A549 (cell line): Measurements from ENCODE around the gene ELL. TPM values are rescaled to one million over a fixed set of nuclear protein-coding genes. Genes with fewer than 3 reads are reported as not detected.
A peak's percentile ranks its signal among the peaks of the same experiment; 100 is the strongest.

ENCODE experiments used
- ATAC-seq, 2 experiments: fragments of 200-7000 bp in 1 of 2; fragments of >200 bp in 1 of 2; cut with Nextera tagmentation in 1 of 2; cut with Tn5 transposase in 1 of 2; 3 replicates each; pipeline versions ENCODE4 v1.8.0 to v1.9.1; 2018 to 2020; ENCODE audit warnings: mild to moderate bottlenecking in 1 of 2, moderate library complexity in 1 of 2
- CTCF ChIA-PET: fragments of 300-600 bp; sonication (Branson Sonifier 250); formaldehyde crosslinking; extraction: SDS; loops from one replicate; lab custom pipeline; 2021; ENCODE audit warnings: antibody characterized with exemption, inconsistent platforms; lab: Yijun Ruan, JAX
- POLR2A ChIA-PET: fragments of 350-600 bp; formaldehyde crosslinking; extraction: SDS; loops from one replicate; lab custom pipeline; 2021; ENCODE audit warnings: antibody characterized with exemption, inconsistent platforms; lab: Yijun Ruan, JAX
- DNase-seq, 2 experiments: peaks; one replicate each; pipeline versions ENCODE4 v3.0.0 to v3.0.0-alpha.2; 2011 to 2016; ENCODE audit warnings: low read depth in 1 of 2, low spot score in 1 of 2
- FAIRE-seq: peaks from 2 replicates; lab custom pipeline; 2011; peaks lifted over from hg19 to GRCh38; lab: Jason Lieb, UNC
- H3K27ac ChIP-seq, 2 experiments: fragments of >200 bp; sonication (Bioruptor Twin); formaldehyde crosslinking; 3 replicates each; pipeline ENCODE4 v1.5.1; 2016 to 2017
- H3K4me1 ChIP-seq: fragments of >200 bp; sonication (Bioruptor Twin); formaldehyde crosslinking; 3 replicates; pipeline ENCODE4 v1.6.1; 2016
- H3K4me2 ChIP-seq: fragments of >200 bp; sonication (Bioruptor Twin); formaldehyde crosslinking; 3 replicates; pipeline ENCODE4 v1.6.1; 2016
- H3K4me3 ChIP-seq: fragments of >200 bp; sonication (Bioruptor Twin); formaldehyde crosslinking; 3 replicates; pipeline ENCODE4 v1.5.1; 2016
- H3K9me3 ChIP-seq: fragments of >200 bp; sonication (Bioruptor Twin); formaldehyde crosslinking; 3 replicates; pipeline ENCODE4 v1.6.1; 2016
- BHLHE40 ChIP-seq: IDR thresholded peaks from 2 replicates; pipeline ENCODE4 v1.6.1; 2012; ENCODE audit warnings: low read depth, low read length, inconsistent platforms
- CBX2 ChIP-seq: fragments of 200-600 bp; sonication (generic); IDR thresholded peaks from 2 replicates; pipeline ENCODE4 v1.6.1; 2016; ENCODE audit warnings: low read depth, mild to moderate bottlenecking, borderline replicate concordance
- CBX8 ChIP-seq: fragments of 200-600 bp; sonication (generic); IDR thresholded peaks from 2 replicates; pipeline ENCODE4 v1.6.1; 2016
- ELK1 ChIP-seq: fragments of 150-350 bp; IDR thresholded peaks from 2 replicates; pipeline ENCODE4 v1.6.1; 2014; ENCODE audit warnings: low read depth, mild to moderate bottlenecking, low read length
- ESRRA ChIP-seq: fragments of 150-350 bp; IDR thresholded peaks from 2 replicates; pipeline ENCODE4 v1.6.1; 2014; ENCODE audit warnings: mild to moderate bottlenecking, low read length, borderline replicate concordance
- GATA3 ChIP-seq: IDR thresholded peaks from 2 replicates; pipeline ENCODE4 v1.6.1; 2012; ENCODE audit warnings: borderline replicate concordance
- HDAC2 ChIP-seq: fragments of 200-600 bp; sonication (generic); IDR thresholded peaks from 2 replicates; pipeline ENCODE4 v1.6.1; 2016
- HEYL ChIP-seq: fragments of 250-450 bp; sonication (Bioruptor Pico); IDR thresholded peaks from 2 replicates; pipeline ENCODE4 v1.8.0; 2021; ENCODE audit warnings: mild to moderate bottlenecking, moderate library complexity
- HOXA7 ChIP-seq: fragments of 250-450 bp; sonication (Bioruptor Pico); IDR thresholded peaks from 2 replicates; pipeline ENCODE4 v1.5.0; 2020; ENCODE audit warnings: mild to moderate bottlenecking, moderate library complexity
- JUNB ChIP-seq: fragments of >200 bp; sonication (Bioruptor Twin); formaldehyde crosslinking; IDR thresholded peaks from 2 replicates; pipeline ENCODE4 v1.6.1; 2016
- KDM1A ChIP-seq: fragments of 200-600 bp; sonication (generic); IDR thresholded peaks from 2 replicates; pipeline ENCODE4 v1.6.1; 2016; ENCODE audit warnings: low read depth, mild to moderate bottlenecking
- KDM5A ChIP-seq: fragments of 200-600 bp; sonication (generic); IDR thresholded peaks from 2 replicates; pipeline ENCODE4 v1.6.1; 2016; ENCODE audit warnings: antibody characterized with exemption, mild to moderate bottlenecking
- MAFK ChIP-seq: fragments of 450-650 bp; IDR thresholded peaks from 2 replicates; pipeline ENCODE4 v1.6.1; 2014; ENCODE audit not compliant: partially characterized antibody
- MAZ ChIP-seq: fragments of 150-350 bp; IDR thresholded peaks from 2 replicates; pipeline ENCODE4 v1.6.1; 2014; ENCODE audit warnings: antibody characterized with exemption, low read depth, low read length, borderline replicate concordance
- NPAS2 ChIP-seq: fragments of 250-450 bp; sonication (Bioruptor Pico); IDR thresholded peaks from 2 replicates; pipeline ENCODE4 v1.8.0; 2022; ENCODE audit warnings: mild to moderate bottlenecking, moderate library complexity, borderline replicate concordance
- NR3C1 ChIP-seq: fragments of >200 bp; sonication (Bioruptor Twin); formaldehyde crosslinking; IDR thresholded peaks from 3 replicates; pipeline ENCODE4 v1.6.1; 2017
- PHF8 ChIP-seq: fragments of 200-600 bp; sonication (generic); IDR thresholded peaks from 2 replicates; pipeline ENCODE4 v1.6.1; 2016; ENCODE audit warnings: low read depth, mild to moderate bottlenecking, antibody characterized with exemption, moderate library complexity, borderline replicate concordance
- POLR2AphosphoS2 ChIP-seq: conservative IDR thresholded peaks from 2 replicates; pipeline ENCODE4 v1.6.1; 2012; ENCODE audit warnings: low read length, improper control_type of control experiment, inconsistent platforms
- RCOR1 ChIP-seq: fragments of 150-350 bp; IDR thresholded peaks from 2 replicates; pipeline ENCODE4 v1.6.1; 2014; ENCODE audit warnings: antibody characterized with exemption, low read length, low read depth
- SREBF2 ChIP-seq: fragments of 450-650 bp; IDR thresholded peaks from 2 replicates; pipeline ENCODE4 v1.6.1; 2014; ENCODE audit warnings: mild to moderate bottlenecking, moderate library complexity
- TFCP2L1 ChIP-seq: fragments of 250-450 bp; sonication (Bioruptor Pico); IDR thresholded peaks from 2 replicates; pipeline ENCODE4 v1.5.0; 2021; ENCODE audit warnings: mild to moderate bottlenecking
- ZNF302 ChIP-seq: fragments of 250-450 bp; sonication (Bioruptor Pico); IDR thresholded peaks from 2 replicates; pipeline ENCODE4 v1.9.0; 2021; ENCODE audit warnings: inconsistent platforms, mild to moderate bottlenecking, moderate library complexity
- ZSCAN20 ChIP-seq: fragments of 250-450 bp; sonication (Bioruptor Pico); IDR thresholded peaks from 2 replicates; pipeline ENCODE4 v1.8.0; 2022; ENCODE audit warnings: mild to moderate bottlenecking, moderate library complexity
- WGBS: methylation state at CpG from one replicate; pipeline ENCODE4 v1.1.6; 2017; ENCODE audit errors: missing lambda C conversion rate; 5-methylcytosine and 5-hydroxymethylcytosine counted together
- polyA plus RNA-seq, 4 experiments: library from polyadenylated mRNA; depleted of rRNA in 3 of 4; stranded (reverse); fragments of >200 nt; fragmentation: RNase III in 1 of 4; extraction: RNeasy Plus Mini Kit Qiagen cat#74134 plus additional on column Dnase treatment in 1 of 4; gene quantifications; 2 replicates in 3 of 4; 3 replicates in 1 of 4; pipeline ENCODE4 v1.2.3, GENCODE V29; 2011 to 2017
- TF ChIP-seq, protein P1 (sequence below): fragments of >200 bp; sonication (Bioruptor Twin); formaldehyde crosslinking; IDR thresholded peaks from 3 replicates; pipeline ENCODE4 v1.5.1; 2016
- TF ChIP-seq, protein P2 (sequence below): IDR thresholded peaks from 2 replicates; pipeline ENCODE4 v1.6.1; 2012
- TF ChIP-seq, protein P3 (sequence below): IDR thresholded peaks from 2 replicates; pipeline ENCODE4 v1.6.1; 2012; ENCODE audit warnings: low read depth, borderline replicate concordance

The ELL gene
- polyA plus RNA-seq, 2 of the 4 experiments (the other 2 are of a cell fraction), result 1.6 to 3.6 TPM

- Histone ChIP-seq H3K4me2 (peak overlapping the region; percentile 13; the same call in 1 of the 3 replicates), H3K27ac (peak overlapping the region in 1 of 2 experiments; percentile 66; a peak in 3 of 6 replicates), H3K9me3 (no peaks in the 10 kb centered on the region), H3K4me1 (peaks cover 56% of the 10 kb centered on the region), H3K4me3 (no peak overlapping the region)
- 90% methylated on average over 8 of the region's 30 CpGs for WGBS
- ChIA-PET CTCF (interaction anchor here (1.4 to 11.5 kb wide), 5 partner anchors 10 to 123 kb away, joined by 3 to 168 read pairs (median 11); partner anchors contain the start of gene REX1BD), POLR2A (no interaction called here)
- ATAC-seq (no peak), DNase-seq (no peak), FAIRE-seq (no peak)
- TF ChIP-seq KDM5A (no peak), PHF8 (no peak), JUNB (no peak), RCOR1 (no peak), ESRRA (no peak), NR3C1 (no peak), ELK1 (no peak), SREBF2 (no peak), GATA3 (no peak), POLR2AphosphoS2 (no peak), HDAC2 (no peak), NPAS2 (CRISPR knock-in tag) (no peak), ZNF302 (no peak), KDM1A (no peak), HOXA7 (CRISPR knock-in tag) (no peak)
- TF ChIP-seq, protein P1, sequence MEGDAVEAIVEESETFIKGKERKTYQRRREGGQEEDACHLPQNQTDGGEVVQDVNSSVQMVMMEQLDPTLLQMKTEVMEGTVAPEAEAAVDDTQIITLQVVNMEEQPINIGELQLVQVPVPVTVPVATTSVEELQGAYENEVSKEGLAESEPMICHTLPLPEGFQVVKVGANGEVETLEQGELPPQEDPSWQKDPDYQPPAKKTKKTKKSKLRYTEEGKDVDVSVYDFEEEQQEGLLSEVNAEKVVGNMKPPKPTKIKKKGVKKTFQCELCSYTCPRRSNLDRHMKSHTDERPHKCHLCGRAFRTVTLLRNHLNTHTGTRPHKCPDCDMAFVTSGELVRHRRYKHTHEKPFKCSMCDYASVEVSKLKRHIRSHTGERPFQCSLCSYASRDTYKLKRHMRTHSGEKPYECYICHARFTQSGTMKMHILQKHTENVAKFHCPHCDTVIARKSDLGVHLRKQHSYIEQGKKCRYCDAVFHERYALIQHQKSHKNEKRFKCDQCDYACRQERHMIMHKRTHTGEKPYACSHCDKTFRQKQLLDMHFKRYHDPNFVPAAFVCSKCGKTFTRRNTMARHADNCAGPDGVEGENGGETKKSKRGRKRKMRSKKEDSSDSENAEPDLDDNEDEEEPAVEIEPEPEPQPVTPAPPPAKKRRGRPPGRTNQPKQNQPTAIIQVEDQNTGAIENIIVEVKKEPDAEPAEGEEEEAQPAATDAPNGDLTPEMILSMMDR, result no peak
- TF ChIP-seq, protein P2, sequence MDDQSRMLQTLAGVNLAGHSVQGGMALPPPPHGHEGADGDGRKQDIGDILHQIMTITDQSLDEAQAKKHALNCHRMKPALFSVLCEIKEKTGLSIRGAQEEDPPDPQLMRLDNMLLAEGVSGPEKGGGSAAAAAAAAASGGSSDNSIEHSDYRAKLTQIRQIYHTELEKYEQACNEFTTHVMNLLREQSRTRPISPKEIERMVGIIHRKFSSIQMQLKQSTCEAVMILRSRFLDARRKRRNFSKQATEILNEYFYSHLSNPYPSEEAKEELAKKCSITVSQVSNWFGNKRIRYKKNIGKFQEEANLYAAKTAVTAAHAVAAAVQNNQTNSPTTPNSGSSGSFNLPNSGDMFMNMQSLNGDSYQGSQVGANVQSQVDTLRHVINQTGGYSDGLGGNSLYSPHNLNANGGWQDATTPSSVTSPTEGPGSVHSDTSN, result no peak
- TF ChIP-seq, protein P3, sequence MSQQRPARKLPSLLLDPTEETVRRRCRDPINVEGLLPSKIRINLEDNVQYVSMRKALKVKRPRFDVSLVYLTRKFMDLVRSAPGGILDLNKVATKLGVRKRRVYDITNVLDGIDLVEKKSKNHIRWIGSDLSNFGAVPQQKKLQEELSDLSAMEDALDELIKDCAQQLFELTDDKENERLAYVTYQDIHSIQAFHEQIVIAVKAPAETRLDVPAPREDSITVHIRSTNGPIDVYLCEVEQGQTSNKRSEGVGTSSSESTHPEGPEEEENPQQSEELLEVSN, result no peak
These were observed 56.5 kb downstream of the ELL start for GRCh38 chr19:18465214-18465963.

- H3K4me2 ChIP-seq, result peak overlapping the region; percentile 13; the same call in 2 of the 3 replicates
- CTCF ChIA-PET, result interaction anchor here (0.7 to 11.5 kb wide), 6 partner anchors 11 to 124 kb away, joined by 3 to 168 read pairs (median 8); partner anchors contain the start of gene REX1BD
- peak in 1 of 2 experiments; percentile 59 for DNase-seq
- TF ChIP-seq RCOR1, result no peak
- no peak for TF ChIP-seq CBX2
- no peak for TF ChIP-seq CBX8
- no peak for TF ChIP-seq MAFK
- no peak for TF ChIP-seq ZSCAN20
- no peak for TF ChIP-seq TFCP2L1
- no peak for TF ChIP-seq SREBF2
- TF ChIP-seq BHLHE40, result no peak
- no peak for TF ChIP-seq ELK1
- no peak for TF ChIP-seq MAZ
- TF ChIP-seq HEYL (CRISPR knock-in tag), result no peak
- TF ChIP-seq, all 56 proteins: peak for 0
- Histone ChIP-seq H3K4me1 (peaks cover 56% of the 10 kb centered on the region), H3K4me3 (no peak overlapping the region), H3K9me3 (no peaks in the 10 kb centered on the region), H3K27ac (peak overlapping the region in 1 of 2 experiments; percentile 66; a peak in 3 of 6 replicates)
- POLR2A ChIA-PET, result no interaction called here
- FAIRE-seq (no peak), ATAC-seq (no peak)
- 17% methylated on average over 5 of the region's 8 CpGs for WGBS
These were observed 57.2 kb downstream of the ELL start for GRCh38 chr19:18464646-18465045.
